GM18520 (cell line): ENCODE results near the gene APEH.

Source experiments
- ATAC-seq: cut with Tn5 transposase; IDR thresholded peaks from one replicate; pipeline ENCODE4 v1.9.1; 2021; ENCODE audit not compliant: unreplicated experiment

Gene APEH

DNA sequence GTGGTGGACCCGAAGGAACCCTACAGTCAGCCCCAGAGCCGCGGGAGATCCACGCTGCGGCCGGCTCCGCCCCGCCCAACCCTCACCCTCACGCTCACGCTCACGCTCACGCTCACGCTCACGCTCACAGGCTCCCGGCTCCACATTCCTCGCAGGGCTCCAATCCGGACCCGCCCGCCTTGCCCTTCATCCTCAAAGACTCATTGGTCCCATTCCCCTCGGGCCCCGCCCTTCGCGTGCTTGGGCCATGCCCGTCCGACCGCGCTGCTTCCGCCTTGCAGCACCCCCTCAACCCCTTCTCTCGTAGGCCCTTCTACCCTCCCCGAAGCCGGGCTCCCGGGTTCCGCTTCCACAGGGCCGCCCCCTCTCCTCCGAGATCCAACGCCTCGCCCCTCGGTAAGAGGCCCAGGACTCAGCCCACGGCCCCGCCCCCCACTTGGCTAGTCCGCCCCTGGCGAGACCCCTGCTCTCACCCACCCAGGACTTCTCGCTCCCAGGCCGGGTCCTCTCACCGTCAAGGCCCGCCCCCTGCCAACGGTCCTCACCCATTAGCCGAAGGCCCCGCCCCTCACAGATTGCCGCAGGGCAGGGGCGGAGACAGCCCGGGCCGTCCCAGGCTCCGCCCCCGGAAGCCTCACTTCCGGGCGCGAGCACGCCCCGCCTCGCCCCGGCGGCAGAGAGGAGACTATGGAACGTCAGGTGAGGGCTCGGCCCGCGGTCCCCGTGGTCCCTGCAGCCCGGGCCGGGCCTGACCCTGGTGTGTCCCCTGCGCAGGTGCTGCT, at the start of gene APEH:
APEH (plus strand) TSS at position 637 of the 782 bp plus-strand sequence; CDS start at position 688, 51 bp downstream.
- peak; percentile 61 for ATAC-seq

DNA sequence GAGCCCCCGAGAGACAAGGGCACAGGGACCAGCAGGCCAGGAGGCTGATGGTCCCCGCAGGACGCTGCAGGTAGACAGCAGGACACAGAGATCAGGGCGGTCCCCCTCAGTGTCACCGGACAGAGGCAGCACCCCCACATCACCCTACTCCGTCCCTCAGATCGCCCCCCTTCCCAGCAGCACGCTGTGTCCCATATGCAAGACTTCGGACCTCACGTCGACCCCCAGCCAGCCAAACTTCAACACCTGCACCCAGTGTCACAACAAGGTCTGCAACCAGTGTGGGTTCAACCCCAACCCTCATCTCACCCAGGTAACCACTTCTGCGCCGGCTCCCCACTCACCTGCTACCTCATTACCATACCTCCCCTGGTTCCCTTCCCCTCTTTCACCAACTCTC, 49.1 kb upstream of the APEH start:
- ATAC-seq, result no peak

DNA sequence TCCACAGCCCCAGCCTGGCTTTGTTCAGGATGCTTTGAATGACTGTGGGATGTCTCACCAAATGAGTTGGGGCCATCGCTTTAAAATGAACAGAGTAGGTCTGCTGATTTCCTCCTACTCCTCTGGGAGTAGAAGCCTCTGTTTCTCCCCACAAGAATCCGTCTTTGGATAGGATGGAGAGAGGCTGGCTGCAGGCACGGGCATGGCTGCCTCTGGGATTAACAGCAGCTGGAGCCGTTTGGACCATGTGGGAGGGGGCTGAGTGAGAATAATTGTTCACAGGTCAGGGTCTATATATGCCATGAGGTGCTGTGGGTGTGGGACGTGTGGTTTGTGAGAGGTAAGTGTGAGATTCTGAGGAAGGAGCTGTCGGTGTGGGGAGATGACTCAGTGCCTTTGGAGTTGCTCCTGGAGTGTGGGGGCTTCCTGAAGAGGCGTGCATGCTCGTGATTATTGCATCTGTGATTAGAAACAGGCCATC, 48.0 kb upstream of the APEH start:
- ATAC-seq, result no peak

DNA sequence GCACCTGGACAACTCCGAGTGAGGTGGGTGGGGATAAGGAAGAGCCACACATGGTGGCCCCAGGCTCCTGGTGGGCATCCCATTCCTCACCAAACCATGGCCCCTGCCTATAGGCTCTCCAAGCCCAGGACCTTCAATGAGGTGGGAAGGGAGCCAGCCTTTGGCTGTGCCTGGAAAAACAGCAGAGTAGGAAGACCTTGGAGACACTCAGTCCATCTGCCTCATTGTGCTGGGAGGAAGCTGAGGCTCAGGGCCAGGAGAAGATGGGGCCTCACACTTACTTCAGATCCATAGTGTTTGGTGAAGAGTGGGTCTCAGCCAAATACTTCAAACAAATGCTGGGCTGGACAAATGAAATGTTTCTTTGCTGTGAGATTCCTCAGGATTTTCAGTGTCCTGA, 47.4 kb upstream of the APEH start:
- no peak for ATAC-seq

DNA sequence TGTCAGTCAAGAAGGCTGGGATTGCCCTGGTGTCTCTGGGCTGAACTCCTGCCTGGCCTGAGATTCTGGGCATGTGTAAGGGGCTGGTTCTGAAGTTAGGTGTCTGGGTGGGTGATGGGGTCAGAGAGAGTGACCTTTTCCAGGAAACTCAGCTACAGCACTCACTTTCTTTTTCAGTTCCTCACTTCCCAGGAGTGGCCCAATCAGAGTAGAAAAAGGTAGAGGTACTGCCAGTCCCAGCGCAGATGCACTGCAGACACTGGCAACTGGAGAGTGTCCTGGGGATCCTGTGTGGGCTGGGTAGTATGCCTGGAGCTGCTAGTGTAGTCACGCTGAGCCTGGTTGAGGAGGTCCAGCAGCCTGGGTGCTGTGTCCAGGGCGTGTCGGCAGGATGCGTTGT, 46.5 kb upstream of the APEH start:
- no peak for ATAC-seq

DNA sequence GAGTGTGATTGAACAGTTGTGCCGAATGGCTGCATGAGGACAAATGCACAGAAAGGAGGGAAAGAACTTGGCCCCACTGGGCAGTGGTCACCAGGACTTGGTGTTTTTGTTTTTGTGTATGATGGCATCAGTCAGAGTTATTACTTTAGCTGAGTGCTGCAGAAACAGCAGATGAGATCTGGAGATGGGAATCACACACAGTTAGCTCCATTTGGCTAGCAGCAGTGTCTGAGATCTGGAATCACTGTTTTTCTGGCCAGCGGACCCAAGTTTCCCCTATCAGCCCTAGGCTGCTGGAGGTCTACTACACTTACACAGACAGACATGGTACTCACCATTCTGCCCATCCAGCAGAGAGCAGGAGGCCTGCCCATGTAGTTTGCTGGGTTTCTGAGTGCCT, 45.9 kb upstream of the APEH start:
- ATAC-seq, result no peak

DNA sequence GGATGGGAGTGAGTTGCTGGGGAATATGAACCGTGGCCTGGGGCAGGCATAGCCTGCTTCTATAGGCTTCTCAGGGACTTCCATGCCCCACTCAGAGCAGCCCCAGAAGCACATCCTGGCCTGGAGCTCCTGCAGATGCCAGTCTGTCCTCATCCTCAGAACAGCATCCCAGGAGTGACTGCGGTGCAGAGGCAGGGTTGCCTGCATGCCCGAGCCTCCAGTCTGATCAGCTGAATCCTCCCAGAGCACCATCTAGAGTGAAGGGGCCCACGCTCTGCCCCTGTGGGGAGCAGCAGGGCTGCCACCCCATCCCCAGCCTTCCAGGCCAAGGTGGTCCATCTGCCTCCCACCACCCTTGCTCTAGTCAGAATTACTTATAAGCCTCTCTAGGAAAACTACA, 44.7 kb upstream of the APEH start:
- no peak for ATAC-seq

DNA sequence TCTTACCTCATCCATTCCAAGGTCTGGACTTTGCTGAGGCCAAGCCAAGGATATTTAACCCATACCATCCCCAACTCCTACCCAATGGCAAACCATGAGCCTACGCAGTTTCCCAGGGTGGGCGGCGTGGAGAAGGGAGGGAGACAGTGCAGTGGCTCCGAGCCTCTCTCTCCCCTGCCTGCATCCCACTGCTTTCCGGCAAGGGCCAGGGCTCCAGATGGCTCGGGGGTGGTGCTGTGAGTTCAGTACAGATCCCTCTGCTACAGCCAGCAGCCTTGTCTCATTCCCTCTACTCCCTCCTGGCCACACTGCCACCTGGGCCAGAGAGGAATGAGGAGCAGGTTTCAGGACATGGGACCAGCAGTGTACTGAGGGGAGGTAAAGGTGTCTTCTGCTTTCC, 44.3 kb upstream of the APEH start:
- no peak for ATAC-seq

DNA sequence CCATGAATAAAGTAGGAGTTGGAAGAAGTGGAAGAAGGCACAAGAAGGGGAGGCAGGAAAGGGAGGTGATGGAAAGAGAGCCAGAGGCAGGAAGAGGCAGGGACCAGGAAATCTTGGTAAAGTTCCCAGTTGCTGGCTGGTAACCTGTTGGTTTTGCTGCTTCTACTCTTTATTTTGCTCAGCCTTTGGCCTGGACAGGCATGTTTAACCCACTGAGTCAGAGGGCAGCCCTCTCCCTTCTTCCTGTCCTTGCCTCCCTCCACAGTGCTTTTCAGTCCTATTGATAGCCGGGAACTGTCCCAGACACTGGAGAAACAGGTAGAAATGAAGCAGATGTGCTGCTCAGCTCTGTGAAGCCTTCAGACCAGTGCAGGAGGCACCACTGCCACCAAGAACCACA, 43.4 kb upstream of the APEH start:
- no peak for ATAC-seq

DNA sequence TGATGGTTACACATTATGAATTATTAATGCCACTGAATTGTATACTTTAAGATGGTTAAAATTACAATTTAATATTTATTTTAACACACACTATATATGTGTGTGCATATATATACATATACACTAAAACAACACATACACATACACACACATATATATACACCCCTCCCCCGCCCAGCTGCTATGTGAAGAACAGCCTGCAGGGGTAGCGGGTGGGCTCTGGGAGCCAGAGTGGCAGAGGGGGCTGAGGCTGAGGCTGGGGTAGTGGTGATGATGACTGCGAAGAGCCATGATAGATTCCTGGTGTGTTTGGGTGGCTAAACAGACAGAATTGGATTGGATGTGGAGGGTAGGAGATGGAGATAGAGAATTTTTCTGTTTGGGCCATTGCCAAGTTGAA, 39.4 kb upstream of the APEH start:
- no peak for ATAC-seq

DNA sequence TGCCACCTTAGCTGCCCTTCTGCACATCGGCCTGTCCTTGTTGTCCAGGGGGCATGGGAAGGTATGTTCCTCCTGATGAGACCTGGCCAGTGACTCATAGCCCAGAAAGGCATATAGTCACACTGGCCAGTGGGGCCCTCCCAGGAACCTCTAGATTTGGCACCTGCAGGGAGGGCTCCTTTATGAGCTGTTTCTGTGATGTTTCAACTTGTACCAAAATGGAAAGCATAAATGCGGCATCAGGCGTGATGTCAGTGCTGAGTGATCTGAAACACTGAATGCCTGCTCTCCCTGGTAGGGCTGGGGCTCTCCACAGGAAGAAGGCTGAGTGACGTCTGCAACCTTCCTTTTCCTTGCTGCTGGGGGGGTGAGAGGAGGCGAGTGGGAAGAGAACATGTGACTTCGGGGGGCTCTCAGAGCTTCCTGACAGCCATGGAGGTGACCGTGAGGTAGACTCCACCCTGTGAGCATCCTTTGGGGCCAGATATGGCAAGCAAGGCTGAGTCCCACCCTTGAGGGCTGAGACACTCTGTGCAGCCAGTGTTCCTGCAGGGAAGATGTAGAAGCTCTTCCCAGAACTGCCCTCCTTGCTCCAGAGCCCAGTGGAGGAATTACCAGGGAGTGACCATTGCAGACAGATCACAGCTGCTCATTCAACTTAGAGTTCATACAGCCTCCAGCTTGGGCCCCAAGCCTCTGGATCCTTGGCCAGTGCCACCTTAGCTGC, 37.1 kb upstream of the APEH start:
- ATAC-seq, result no peak

DNA sequence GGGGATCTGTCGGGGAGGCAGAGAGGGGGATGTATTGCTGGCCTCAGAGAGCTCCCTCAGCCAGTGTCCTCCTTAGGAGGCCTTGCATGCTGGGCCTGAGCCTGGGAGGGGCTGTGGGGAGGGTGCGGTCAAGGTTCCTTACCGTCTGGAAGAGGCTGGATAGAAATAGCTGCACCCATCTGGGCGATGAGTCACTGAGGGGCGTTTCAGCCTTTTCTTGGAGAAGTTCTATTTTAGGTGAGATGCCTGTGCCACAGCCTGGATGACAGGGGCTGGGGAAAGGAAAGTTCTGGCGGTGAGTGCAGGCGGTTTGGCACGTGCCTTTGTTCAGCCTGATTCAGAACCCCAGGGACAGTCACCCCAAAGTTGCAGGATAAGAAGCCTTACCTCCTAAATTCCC, 35.7 kb upstream of the APEH start:
- ATAC-seq, result no peak

DNA sequence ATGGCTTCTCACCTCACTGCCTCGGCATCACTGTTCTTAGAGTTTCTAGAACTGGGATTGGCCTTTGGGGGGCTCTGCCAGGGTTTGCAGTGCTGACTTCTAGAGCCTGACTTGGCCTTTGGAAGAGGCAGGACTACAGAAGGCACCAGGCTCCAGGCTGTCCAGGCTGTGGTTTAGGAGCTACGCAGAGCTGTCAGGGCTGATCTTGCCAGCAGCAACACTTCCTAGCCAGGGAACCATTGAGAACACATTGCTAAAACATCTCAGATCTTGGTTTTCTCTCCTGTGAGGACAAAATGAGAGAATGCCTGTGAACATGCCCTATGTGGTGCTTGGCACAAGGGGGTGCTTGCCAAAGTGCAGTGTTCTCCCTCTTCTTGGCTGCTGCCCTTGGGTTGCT, 34.6 kb upstream of the APEH start:
- ATAC-seq, result no peak

DNA sequence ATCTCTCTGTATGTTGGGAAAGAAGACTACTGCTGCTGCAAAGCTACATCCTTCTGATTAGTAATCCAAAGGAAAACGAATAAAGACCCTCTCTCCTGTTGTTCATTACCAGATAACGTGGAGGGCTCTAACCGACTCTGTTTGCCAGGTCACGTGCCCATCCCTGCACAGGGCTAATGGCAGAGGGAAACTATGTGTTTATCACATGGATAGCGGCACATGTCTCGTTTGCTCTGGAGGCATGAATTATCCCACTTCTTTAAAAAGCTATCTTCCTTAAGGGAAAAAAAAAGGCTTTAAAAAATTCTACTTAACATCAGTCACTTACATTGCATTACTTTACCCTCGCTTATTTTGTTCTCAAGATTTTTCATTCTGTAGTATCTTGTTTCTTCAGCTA, 32.9 kb upstream of the APEH start:
- no peak for ATAC-seq

DNA sequence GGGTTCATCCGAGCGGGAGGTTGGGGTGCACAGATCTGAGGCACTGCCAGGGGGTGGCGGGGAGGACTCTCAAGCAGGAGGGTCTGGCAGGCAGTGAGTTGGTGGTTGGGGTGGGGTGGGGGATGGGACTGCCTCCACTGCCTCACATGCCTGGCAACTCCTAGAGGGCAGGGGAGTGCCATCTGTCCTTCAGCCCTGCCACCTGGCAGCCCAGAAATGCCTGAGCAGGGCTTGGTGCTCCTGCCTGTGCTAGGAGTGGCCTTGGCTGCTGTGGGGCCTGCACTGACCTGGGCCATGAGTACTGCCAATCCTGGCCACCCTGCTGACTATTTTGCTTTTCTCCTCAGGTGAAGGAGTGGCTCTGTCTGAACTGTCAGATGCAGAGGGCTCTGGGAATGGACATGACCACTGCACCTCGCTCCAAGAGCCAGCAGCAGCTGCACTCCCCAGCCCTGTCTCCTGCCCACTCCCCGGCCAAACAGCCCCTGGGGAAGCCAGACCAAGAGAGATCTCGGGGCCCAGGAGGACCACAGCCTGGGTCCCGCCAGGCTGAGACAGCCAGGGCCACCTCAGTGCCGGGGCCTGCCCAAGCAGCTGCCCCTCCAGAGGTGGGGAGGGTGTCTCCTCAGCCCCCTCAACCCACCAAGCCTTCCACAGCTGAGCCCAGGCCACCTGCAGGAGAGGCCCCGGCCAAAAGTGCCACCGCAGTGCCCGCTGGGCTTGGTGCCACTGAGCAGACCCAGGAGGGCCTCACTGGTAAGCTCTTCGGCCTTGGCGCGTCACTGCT, 32.0 kb upstream of the APEH start:
- no peak for ATAC-seq

DNA sequence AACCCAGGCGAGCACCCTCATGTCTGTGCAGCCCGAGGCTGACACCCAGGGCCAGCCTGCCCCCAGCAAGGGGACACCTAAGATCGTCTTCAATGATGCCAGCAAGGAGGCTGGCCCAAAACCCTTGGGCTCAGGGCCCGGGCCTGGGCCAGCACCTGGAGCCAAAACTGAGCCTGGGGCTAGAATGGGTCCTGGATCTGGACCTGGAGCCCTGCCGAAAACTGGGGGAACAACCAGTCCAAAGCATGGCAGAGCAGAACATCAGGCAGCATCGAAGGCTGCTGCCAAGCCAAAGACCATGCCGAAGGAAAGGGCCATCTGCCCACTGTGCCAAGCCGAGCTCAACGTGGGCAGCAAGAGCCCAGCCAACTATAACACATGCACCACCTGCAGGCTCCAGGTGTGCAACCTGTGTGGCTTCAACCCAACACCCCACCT, 31.4 kb upstream of the APEH start:
- no peak for ATAC-seq

DNA sequence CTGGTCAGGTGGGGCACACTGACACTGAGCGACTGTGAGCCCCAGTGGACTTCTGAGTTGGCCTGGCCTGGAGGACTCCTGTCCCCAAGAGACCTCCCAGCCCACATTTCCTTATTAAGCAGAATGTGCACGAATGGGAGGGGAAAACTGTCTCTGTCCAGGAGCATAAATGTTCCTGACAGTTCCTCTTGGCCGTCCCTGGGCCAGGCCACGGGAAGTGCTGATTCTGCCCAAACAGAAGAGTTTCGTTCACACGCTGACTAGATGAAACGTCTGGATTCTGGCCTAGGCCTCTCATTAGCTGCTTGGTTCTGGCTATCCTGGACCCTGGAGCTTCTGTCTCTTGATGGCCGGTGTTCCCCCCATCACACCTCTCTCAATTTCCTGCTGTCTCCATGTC, 29.5 kb upstream of the APEH start:
- ATAC-seq, result no peak

DNA sequence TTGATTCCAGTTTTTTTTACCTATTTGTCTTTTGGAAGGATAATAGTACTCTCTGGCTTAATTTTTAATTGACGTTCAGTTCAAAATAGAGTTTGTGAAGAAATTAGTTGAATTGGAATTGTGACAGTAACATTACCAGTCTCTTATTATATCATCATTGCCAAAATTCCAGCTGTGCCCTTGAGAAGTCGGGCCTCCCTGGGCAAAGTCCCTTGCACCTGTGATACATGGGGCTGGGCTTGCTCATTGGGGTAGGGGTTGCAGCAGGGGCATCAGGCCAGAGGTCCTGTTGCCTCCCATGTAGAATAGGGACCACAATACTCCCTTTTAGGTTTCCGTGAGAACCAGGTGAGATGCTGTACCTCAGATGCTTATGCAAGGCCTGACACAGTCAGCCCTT, 27.9 kb upstream of the APEH start:
- ATAC-seq, result no peak

DNA sequence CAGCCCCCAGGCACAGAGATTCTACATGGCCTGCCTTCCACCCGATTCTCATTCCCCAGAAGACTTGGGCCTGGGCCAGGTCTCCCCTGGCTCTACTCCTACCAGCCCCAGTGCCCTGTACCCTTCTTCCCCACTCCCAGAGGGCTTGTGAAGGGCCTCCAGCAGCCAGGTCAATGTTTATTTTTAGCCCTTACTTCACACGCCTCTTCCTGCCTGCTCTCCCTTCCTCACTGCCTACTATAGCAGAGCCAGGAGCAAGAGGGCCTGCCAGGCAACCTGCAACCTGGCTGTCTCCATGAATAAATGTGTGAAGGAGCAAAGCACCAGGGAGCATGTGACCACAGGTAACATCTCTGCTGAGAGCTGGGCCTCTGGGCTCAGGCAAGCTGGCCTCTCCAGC, 26.4 kb upstream of the APEH start:
- ATAC-seq, result no peak

DNA sequence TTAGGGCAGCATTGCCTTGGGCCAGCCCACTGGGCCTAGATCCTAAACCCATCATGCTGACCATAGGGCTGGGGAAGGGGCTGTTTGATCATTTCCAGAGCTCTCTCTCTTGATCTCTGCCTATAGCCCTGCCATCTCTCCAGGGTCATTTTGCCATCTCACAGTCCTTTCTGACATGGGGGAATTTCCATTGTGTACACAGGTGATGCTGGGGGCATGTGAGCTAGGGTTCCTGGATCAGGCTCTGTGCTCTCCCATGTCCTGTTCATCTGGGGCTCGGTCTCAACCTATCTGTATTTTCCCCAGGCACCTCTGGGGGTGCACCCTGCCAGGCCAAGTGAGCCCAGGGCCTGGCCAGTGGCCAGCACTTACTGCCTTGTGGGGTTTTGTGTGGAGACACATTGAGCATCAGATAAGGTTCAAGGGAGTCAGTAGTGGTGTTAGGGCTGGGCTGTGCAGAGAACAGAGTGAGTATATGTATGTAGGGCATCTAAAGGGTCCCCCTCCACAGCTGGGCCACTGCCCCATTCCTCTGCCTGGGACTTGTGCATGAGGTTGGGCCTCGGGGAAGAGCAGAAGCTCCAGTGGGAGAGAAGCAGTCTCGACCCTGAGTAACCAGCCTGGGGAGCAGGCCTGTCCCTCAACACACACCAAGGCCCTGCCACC, 25.7 kb upstream of the APEH start:
- no peak for ATAC-seq

DNA sequence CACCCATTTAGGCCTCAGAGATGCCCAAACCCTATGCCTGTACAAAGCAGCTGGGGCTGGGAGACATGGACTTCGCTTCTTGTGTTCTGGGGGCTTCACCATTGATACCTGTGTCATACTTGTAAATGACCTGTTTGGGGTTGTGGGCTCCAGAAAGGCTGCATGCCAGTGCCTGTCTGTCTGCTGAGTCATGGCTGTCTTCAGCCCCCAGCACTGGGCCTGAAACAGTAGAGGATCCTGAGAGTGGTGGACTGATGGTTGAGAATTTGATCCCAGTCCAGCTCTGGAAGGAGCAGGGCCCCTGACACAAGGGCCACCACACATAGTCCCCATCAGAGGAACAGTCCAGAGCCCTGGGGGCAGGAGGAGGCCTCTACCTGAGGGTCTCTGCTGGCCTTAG, 24.6 kb upstream of the APEH start:
- no peak for ATAC-seq
